Measurements from ENCODE around the gene ATP5MG.
"Not testable (repeated sequence)": the region's sequence is repeated elsewhere in the genome, so short reads cannot be mapped to it uniquely, and the experiment has no call there.

- TF ChIP-seq POLR2A, CTCF (IDR thresholded peaks at IDR 0.05): not testable (repeated sequence)
These were observed 15.5 kb downstream of the ATP5MG start for GRCh38 chr11:118416900-118417299.
